ENCODE data around the gene PIGZ. TPM values are rescaled to one million over a fixed set of nuclear protein-coding genes. Genes with fewer than 3 reads are reported as not detected.

The PIGZ gene
- total and polyA plus RNA-seq, 9 of the 15 experiments (the other 6 are each of a cell fraction or from before 2014, with no cell fraction given) = 0.15 to 1.8 (median 0.76) TPM

GRCh38 chr3:196969660-196970546, 1.3 kb upstream of the PIGZ start (continued):
- TF ChIP-seq ZBTB49 (CRISPR knock-in tag; IDR thresholded peaks at IDR 0.05; ENCODE audit: borderline replicate concordance) = no peak
- TF ChIP-seq ZNF609 (CRISPR knock-in tag; IDR thresholded peaks at IDR 0.05; ENCODE audit: borderline replicate concordance) = peak; percentile 52; the same call in 1 of the 2 replicates
- peak; percentile 73 for TF ChIP-seq POLR2G (IDR thresholded peaks at IDR 0.05; ENCODE audit: low read depth, low read length)
- TF ChIP-seq ETV5 (CRISPR knock-in tag; IDR thresholded peaks at IDR 0.05; ENCODE audit: low read depth) = 0 out of 2 replicates have a peak, but pooled peaks have one; percentile 25
- no peak for TF ChIP-seq SETDB1 (IDR thresholded peaks at IDR 0.05; ENCODE audit: low read length)
- TF ChIP-seq SIN3B (IDR thresholded peaks at IDR 0.05; ENCODE audit: low read depth) = peak; percentile 58
- no peak for TF ChIP-seq ZNF707 (CRISPR knock-in tag; conservative IDR thresholded peaks at IDR 0.05)
- TF ChIP-seq ARID1B (IDR thresholded peaks at IDR 0.05) = no peak
- TF ChIP-seq MTA1 (IDR thresholded peaks at IDR 0.05; ENCODE audit: borderline replicate concordance) = no peak
- no peak for TF ChIP-seq SPI1 (IDR thresholded peaks at IDR 0.05; ENCODE audit: borderline replicate concordance, low read depth, low read length)
- TF ChIP-seq DIDO1 (tag; IDR thresholded peaks at IDR 0.05; ENCODE audit: low read depth) = no peak
- TF ChIP-seq GATAD2A (IDR thresholded peaks at IDR 0.05) = no peak
- no peak for TF ChIP-seq ZNF274 (IDR thresholded peaks at IDR 0.05; ENCODE audit: borderline replicate concordance, low read depth, low read length)
- no peak for TF ChIP-seq RBM15 (IDR thresholded peaks at IDR 0.05; ENCODE audit: insufficient read depth, low read length)
- no peak for TF ChIP-seq CCAR2 (IDR thresholded peaks at IDR 0.05; ENCODE audit: low read depth, low read length)
- TF ChIP-seq ZNF79 (CRISPR knock-in tag; IDR thresholded peaks at IDR 0.05; ENCODE audit: low read depth) = no peak
- no peak for TF ChIP-seq MXI1 (IDR thresholded peaks at IDR 0.05; ENCODE audit: low read depth, low read length)
- TF ChIP-seq MIER1 (IDR thresholded peaks at IDR 0.05; ENCODE audit: low read depth) = no peak
- peak; percentile 14; the same call in 1 of the 2 replicates for TF ChIP-seq ZNF589 (CRISPR knock-in tag; IDR thresholded peaks at IDR 0.05; ENCODE audit: low read depth)
- peak; percentile 32; the same call in 1 of the 2 replicates for TF ChIP-seq ERF (CRISPR knock-in tag; IDR thresholded peaks at IDR 0.05)
